Choroid plexus epithelial cell (primary cell): ENCODE results near the gene TSC22D4.
"Not testable (repeated sequence)": the region's sequence is repeated elsewhere in the genome, so short reads cannot be mapped to it uniquely, and the experiment has no call there.

Source experiments
- DNase-seq: peaks from one replicate; pipeline ENCODE4 v3.0.0-alpha.2; 2010; ENCODE audit warnings: low read depth
- H3K4me3 ChIP-seq: 2 replicates; pipeline ENCODE4 v1.5.1; 2011; ENCODE audit warnings: low read depth, mild to moderate bottlenecking, control low read depth, low read length, moderate library complexity
- CTCF ChIP-seq: conservative IDR thresholded peaks from 2 replicates; pipeline ENCODE4 v1.5.1; 2011; ENCODE audit warnings: low read depth, mild to moderate bottlenecking, control low read depth, inconsistent platforms, low read length, moderate library complexity

TSC22D4 gene

GRCh38 chr7:100478958-100479660, at the start of gene TSC22D4:
Gene TSC22D4 (minus strand): TSS chr7:100479214. CDS start chr7:100478038, 1,176 bp downstream.
- TF ChIP-seq CTCF: no peak
- H3K4me3 ChIP-seq: peak within 1 kb of the TSS; percentile 94
- peak; percentile 98 for DNase-seq

- not testable (repeated sequence) for DNase-seq, H3K4me3 ChIP-seq
Measured at GRCh38 chr7:100528108-100528866, 49.3 kb upstream of the TSC22D4 start.

DNA sequence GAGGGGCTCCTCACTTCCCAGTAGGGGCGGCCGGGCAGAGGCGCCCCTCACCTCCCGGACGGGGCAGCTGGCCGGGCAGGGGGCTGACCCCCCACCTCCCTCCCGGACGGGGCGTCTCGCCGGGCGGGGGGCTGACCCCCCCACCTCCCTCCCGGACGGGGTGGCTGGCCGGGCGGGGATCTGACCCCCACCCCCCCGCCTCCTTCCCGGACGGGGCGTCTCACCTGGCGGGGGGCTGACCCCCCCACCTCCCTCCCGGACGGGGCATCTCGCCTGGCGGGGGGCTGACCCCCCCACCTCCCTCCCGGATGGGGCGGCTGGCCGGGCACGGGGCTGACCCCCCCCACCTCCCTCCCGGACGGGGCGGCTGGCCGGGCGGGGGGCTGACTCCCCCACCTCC, 44.2 kb upstream of the TSC22D4 start:
- H3K4me3 ChIP-seq: not testable (repeated sequence)

GRCh38 chr7:100521909-100522593, 43.0 kb upstream of the TSC22D4 start:
- DNase-seq: peak; percentile 20
- H3K4me3 ChIP-seq: not testable (repeated sequence)

More for the DNA sequence above, 44.2 kb upstream of the TSC22D4 start:
- DNase-seq: not testable (repeated sequence)

- H3K4me3 ChIP-seq: no peak overlapping the region
- no peak for TF ChIP-seq CTCF
- no peak for DNase-seq
Measured at GRCh38 chr7:100521076-100521475, 42.1 kb upstream of the TSC22D4 start.

GRCh38 chr7:100520138-100520537, 41.1 kb upstream of the TSC22D4 start:
- no peak overlapping the region for H3K4me3 ChIP-seq
- no peak for TF ChIP-seq CTCF
- DNase-seq: no peak

DNA sequence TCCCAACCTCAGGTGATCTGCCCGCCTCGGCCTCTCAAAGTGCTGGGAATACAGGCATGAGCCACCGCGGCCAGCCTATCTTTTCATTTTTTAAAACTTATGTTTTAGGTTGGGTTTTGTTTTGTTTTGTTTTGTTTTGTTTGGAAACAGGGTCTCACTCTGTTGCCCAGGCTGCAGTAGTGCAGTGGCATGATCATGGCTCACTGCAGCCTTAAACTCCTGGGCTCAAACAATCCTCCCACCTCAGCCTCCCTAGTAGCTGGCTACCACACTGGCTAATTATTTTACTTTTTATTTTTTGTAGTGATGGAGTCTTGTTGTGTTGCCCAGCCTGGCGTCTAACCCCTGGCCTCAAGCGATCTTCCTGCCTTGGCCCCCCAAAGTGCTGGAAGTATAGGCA, 40.6 kb upstream of the TSC22D4 start:
- no peak for TF ChIP-seq CTCF
- DNase-seq: no peak
- no peak overlapping the region for H3K4me3 ChIP-seq

GRCh38 chr7:100517305-100517704, 38.3 kb upstream of the TSC22D4 start:
- no peak for DNase-seq
- no peak for TF ChIP-seq CTCF

More at GRCh38 chr7:100517305-100517704, 38.3 kb upstream of the TSC22D4 start:
- H3K4me3 ChIP-seq: no peak overlapping the region
